Testis (tissue), 3 donors: Measurements from ENCODE around the gene CDK15. TPM values are rescaled to one million over a fixed set of nuclear protein-coding genes. Genes with fewer than 3 reads are reported as not detected.

Experiments used
- DNase-seq: peaks from one replicate; pipeline ENCODE4 v3.0.0-alpha.2; 2019
- H3K27ac ChIP-seq, 2 donors: fragments of 200-600 bp; sonication (generic); one replicate each; pipeline ENCODE4 v1.5.1; 2019
- H3K27me3 ChIP-seq: fragments of 200-600 bp; sonication (generic); one replicate; pipeline ENCODE4 v1.5.1; 2019
- H3K36me3 ChIP-seq: fragments of 200-600 bp; sonication (generic); one replicate; pipeline ENCODE4 v1.5.1; 2017; ENCODE audit warnings: low read depth; ENCODE audit errors: missing control alignments
- H3K4me1 ChIP-seq: fragments of 200-600 bp; sonication (generic); one replicate; pipeline ENCODE4 v1.5.1; 2019
- H3K4me3 ChIP-seq, 2 donors: fragments of 200-600 bp; sonication (generic); one replicate each; pipeline ENCODE4 v1.5.1; 2017 to 2019
- H3K9me3 ChIP-seq: fragments of 200-600 bp; sonication (generic); one replicate; pipeline ENCODE4 v1.5.1; 2017
- POLR2A ChIP-seq: fragments of 450-650 bp; IDR thresholded peaks from one replicate; pipeline ENCODE4 v1.6.1; 2017; ENCODE audit warnings: antibody characterized with exemption, mild to moderate bottlenecking, moderate library complexity
- WGBS, 2 donors: methylation state at CpG; one replicate each; pipeline ENCODE4 v1.1.5; 2018; 5-methylcytosine and 5-hydroxymethylcytosine counted together
- intact Hi-C: fragments of 100-400 bp; cut with DNase I; formaldehyde crosslinking; loops from one replicate; pipeline ENCODE4 v1.15.1; 2023; ENCODE audit warnings: low total_unique reads
- polyA plus RNA-seq: library from polyadenylated mRNA; stranded (reverse); fragments of 350-450 nt; fragmentation: Illumina TruSeq; extraction: RNeasy Lipid Tissue Mini Kit (QIAGEN cat#74804); gene quantifications from one replicate; pipeline ENCODE4 v1.2.3, GENCODE V29; 2014; ENCODE audit warnings: low read depth, low replicate concordance; ENCODE audit not compliant: insufficient read depth
- total RNA-seq, 2 donors: library from RNA; depleted of rRNA; stranded (reverse); fragments of >200 nt; gene quantifications; one replicate each; pipeline ENCODE4 v1.2.3, GENCODE V29; 2016
- TF ChIP-seq, protein P1 (sequence below), 3 experiments: fragments of 450-650 bp in 2 of 3; fragments of 200-600 bp in 1 of 3; sonication (generic) in 1 of 3; IDR thresholded peaks; one replicate each; pipeline ENCODE4 v1.5.1; 2016 to 2019; ENCODE audit warnings: antibody characterized with exemption in 3 of 3, mild to moderate bottlenecking in 2 of 3, moderate library complexity in 1 of 3

The CDK15 gene
- total and polyA plus RNA-seq, 3 donors from 2014 or later = 1.8 to 6.3 (median 5.6) TPM

DNA sequence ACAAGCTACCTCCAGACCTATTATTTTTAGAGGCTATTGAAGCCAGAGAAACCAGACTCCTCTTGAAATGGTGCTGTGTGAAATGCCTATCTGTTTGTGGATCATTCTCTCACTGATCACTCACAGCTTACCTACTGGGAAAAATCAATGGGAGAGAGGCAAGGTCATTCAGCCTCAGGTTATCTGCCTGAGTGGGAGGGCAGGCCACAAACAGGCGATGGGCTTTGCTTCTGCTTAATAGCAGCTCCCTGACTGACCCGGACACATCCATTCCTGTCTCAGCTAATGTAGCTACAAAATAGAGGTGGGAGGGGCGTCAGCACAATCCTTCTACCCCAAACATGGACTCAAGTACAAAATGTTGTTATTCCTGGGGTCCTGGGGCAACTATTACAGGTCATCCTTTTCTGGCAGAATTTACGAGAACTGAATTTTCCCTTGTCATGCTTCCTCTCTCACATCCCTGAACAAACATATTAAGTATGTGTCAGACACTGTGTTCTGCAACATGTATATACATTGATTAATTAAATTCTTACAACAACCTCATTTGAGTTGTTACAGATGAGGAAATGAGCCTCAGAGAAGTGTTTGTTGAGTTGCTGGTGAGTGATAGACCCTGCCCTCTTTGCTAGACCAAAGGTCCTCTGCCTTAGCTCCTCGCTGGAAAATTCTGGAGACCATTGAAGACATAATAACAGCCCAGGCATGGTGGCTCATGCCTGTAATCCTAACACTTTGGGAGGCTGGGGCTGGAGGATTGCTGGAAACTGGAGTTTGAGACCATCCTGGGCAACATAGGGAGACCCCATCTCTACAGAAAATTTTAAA is 60.5 kb downstream of the CDK15 start:
- WGBS, 2 donors = 69 to 88% methylated on average over 5 of the region's 5 CpGs
- no peaks in the 10 kb centered on the region for H3K9me3 ChIP-seq

DNA sequence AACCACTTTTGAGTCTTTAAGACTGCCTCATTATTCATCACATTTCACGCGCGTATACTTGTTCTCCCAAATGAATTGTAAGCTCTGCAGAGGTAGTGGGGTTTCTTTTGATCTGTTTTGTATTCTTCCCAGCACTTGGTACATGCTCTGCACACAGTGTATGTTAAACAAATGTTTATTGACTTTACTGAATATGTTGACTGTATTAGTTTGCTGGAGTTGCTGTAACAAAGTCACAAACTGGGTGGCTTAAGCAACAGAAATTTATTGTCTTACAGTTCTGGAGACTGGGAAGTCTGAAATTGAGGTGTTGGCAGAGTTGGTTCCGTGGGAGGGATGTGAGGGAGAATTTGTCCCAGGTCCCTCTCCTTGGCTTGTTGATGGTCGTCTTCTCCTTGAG is 65.1 kb downstream of the CDK15 start:
- intact Hi-C loops = no loop called here
- no peak for TF ChIP-seq POLR2A
- TF ChIP-seq, protein P1, sequence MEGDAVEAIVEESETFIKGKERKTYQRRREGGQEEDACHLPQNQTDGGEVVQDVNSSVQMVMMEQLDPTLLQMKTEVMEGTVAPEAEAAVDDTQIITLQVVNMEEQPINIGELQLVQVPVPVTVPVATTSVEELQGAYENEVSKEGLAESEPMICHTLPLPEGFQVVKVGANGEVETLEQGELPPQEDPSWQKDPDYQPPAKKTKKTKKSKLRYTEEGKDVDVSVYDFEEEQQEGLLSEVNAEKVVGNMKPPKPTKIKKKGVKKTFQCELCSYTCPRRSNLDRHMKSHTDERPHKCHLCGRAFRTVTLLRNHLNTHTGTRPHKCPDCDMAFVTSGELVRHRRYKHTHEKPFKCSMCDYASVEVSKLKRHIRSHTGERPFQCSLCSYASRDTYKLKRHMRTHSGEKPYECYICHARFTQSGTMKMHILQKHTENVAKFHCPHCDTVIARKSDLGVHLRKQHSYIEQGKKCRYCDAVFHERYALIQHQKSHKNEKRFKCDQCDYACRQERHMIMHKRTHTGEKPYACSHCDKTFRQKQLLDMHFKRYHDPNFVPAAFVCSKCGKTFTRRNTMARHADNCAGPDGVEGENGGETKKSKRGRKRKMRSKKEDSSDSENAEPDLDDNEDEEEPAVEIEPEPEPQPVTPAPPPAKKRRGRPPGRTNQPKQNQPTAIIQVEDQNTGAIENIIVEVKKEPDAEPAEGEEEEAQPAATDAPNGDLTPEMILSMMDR (IDR thresholded peaks at IDR 0.05) = no peak
- 94 to 97% methylated on average over 5 of the region's 5 CpGs for WGBS, 2 donors

More for the DNA sequence above, 60.5 kb downstream of the CDK15 start:
- H3K36me3 ChIP-seq = no peaks in the 10 kb centered on the region
- H3K4me3 ChIP-seq = no peak overlapping the region
- no peaks in the 10 kb centered on the region for H3K27me3 ChIP-seq
- DNase-seq = no peak
- intact Hi-C loops = loop anchor here (10.0 kb wide), 1 partner anchor 308 kb away; no protein-coding TSS in a partner anchor
- TF ChIP-seq, protein P1 (IDR thresholded peaks at IDR 0.05) = no peak
- no peak for TF ChIP-seq POLR2A
- no peak overlapping the region for H3K27ac ChIP-seq
- H3K4me1 ChIP-seq = no peaks in the 10 kb centered on the region

DNA sequence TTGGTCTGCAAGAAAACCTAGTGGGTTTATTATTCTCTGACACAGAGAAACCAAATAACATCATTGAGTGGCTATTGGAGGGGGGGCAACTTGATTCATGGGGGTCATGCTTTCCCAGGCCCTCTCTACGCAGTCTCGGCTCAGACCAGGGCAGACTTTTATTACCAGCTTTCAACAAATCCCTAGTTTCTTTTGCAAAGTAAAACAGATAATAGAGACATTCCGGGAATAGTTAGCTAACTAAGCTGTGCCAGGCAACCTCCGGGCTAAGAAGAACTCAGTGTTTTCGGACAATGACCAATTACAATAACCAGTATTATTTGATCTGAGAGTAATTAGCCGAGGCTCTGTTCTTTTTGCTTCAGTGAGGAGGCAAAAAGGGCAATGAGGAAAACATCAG is 66.3 kb downstream of the CDK15 start:
- TF ChIP-seq, protein P1 (IDR thresholded peaks at IDR 0.05) = no peak
- no peak for TF ChIP-seq POLR2A
- H3K9me3 ChIP-seq = no peaks in the 10 kb centered on the region
- WGBS, 2 donors = 51 to 57% methylated on average over 6 of the region's 6 CpGs
- no peak overlapping the region for H3K27ac ChIP-seq
- H3K27me3 ChIP-seq = no peaks in the 10 kb centered on the region
- H3K4me3 ChIP-seq = no peak overlapping the region
- no peaks in the 10 kb centered on the region for H3K36me3 ChIP-seq
- H3K4me1 ChIP-seq = no peaks in the 10 kb centered on the region
- intact Hi-C loops = no loop called here
- DNase-seq = no peak

More for the DNA sequence above, 65.1 kb downstream of the CDK15 start:
- Histone ChIP-seq H3K27me3 (no peaks in the 10 kb centered on the region), H3K4me3 (no peak overlapping the region), H3K36me3 (no peaks in the 10 kb centered on the region), H3K4me1 (no peaks in the 10 kb centered on the region), H3K27ac (no peak overlapping the region), H3K9me3 (no peaks in the 10 kb centered on the region)
- no peak for DNase-seq

DNA sequence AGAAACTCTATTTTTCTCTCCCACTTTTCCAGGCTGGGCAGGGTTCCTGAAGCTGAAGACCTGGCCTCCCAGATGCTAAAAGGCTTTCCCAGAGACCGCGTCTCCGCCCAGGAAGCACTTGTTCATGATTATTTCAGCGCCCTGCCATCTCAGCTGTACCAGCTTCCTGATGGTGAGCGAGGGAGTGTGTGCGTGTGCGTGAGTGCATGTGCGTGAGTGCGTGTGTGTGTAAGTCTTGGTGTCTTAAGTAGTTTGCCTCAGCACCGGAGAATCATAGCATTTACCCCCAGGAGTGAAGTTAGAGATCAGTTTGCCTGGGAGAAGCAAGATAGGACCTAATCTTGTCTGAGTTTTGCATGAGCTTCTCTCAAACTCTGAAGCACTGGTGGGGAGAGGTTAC is 73.7 kb downstream of the CDK15 start:
- WGBS, 2 donors = 85 to 89% methylated on average over 10 of the region's 10 CpGs
- Histone ChIP-seq H3K9me3 (no peaks in the 10 kb centered on the region), H3K4me1 (peaks cover 16% of the 10 kb centered on the region), H3K27me3 (no peaks in the 10 kb centered on the region), H3K27ac (no peak overlapping the region), H3K4me3 (no peak overlapping the region), H3K36me3 (no peaks in the 10 kb centered on the region)
- intact Hi-C loops = no loop called here
- no peak for DNase-seq
- TF ChIP-seq POLR2A = no peak
- TF ChIP-seq, protein P1 (IDR thresholded peaks at IDR 0.05) = no peak

DNA sequence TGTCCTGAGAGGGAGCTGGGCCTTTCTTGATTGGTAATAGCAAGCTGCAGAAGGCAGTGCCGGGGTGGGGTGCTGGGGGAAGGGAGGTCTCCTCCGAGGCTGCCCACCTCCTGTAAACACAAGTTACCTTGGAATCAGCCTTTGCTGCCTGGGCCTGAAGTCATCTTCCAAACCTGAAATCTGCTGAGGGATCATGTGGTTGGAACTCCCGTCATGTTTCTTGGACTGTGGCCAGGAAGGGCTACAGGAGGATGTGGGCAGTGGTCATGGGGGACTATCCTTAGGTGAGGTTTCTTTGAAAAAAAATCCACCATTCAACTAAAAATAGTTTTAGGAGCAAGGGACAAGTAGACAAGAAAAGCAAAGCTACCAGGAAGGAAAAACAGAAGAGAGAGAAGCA is 74.2 kb downstream of the CDK15 start:
- Histone ChIP-seq H3K27me3 (no peaks in the 10 kb centered on the region), H3K4me3 (no peak overlapping the region), H3K27ac (no peak overlapping the region), H3K36me3 (no peaks in the 10 kb centered on the region), H3K9me3 (no peaks in the 10 kb centered on the region), H3K4me1 (peaks cover 16% of the 10 kb centered on the region)
- intact Hi-C loops = no loop called here
- no peak for TF ChIP-seq POLR2A
- TF ChIP-seq, protein P1 (IDR thresholded peaks at IDR 0.05) = no peak
- WGBS, 2 donors = 51 to 68% methylated on average over 3 of the region's 3 CpGs
- DNase-seq = no peak
